ENCODE data around the gene CHRD.
"Not testable (repeated sequence)": the region's sequence is repeated elsewhere in the genome, so short reads cannot be mapped to it uniquely, and the experiment has no call there.

CHRD gene
- total RNA-seq = 0.14 to 0.24 reads per million in 2 donors

DNA sequence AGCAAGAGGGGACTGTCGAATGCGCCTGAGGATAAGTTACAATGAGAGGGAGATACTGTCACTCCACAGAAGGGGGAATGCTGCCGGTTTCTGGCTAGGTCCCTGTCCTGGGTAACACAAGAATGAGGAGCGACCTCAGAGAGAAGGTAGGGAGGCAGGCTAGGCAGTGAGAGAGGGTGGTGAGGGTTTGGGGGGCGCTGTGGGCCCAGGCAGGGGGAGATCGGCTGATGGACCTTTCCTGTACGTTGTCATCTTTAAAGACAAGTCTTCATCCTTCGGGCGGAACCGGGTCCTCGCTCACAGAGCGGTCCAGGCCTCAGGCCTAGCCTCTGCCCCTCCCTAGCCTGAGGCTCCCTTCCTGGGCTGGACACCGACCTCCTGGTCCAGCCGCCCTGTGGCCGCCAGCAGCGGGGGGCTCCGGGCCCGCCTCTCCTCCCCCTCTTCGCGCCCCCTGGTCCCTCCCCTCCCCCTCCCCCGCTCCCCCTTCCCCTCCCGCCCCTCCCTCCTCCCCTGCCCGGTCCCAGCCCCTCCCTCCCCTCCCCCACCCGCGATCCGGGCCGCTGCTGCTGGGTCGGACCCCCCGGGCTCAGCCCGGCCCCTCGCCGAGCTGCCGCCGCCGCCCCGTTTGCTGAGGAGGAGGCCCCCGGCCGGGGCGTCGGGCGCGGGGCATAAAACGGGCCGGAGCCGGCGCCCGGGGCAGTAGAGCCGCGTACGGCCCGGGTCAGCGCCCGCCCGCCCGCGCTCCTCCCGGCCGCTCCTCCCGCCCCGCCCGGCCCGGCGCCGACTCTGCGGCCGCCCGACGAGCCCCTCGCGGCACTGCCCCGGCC, at the start of gene CHRD:
CHRD (plus strand) TSS at position 697 of the 827 bp plus-strand sequence. CDS start 265 bp downstream, outside the sequence.
- no peak for DNase-seq

DNA sequence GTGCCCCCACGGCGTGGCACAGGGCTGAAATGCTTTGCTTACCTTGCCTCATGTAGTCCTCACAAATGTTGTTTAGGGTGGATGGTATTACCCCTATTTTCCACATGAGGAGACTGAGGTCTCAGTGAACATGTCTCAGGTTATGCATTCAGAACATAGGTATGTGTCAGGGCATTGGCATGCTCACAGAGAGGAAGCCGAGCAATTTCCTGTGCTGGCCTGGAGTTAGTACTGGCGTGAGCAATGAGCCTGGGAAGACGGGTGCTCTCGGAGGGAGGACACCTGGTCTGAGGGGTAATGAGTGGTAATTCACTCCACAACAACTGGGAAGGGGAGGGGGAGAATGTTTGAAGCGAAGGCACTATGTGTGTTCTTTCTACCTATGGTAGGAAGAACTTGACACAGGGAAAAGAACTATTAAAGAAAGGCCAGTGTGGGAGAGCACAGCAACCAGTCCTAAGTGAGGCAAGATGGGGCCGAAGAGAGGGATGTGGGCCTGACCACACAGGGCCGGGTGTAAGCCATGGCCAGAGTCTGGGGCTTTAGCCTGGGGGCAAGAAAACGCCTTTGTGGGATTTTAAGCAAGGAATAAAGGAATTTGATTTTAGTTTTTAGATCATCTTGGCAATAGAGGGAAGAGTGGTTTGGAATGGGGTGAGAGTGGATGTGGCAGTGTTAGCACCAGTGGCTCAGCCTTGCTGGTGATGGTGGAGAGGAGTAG, 47.3 kb upstream of the CHRD start:
- no peak for DNase-seq

DNA sequence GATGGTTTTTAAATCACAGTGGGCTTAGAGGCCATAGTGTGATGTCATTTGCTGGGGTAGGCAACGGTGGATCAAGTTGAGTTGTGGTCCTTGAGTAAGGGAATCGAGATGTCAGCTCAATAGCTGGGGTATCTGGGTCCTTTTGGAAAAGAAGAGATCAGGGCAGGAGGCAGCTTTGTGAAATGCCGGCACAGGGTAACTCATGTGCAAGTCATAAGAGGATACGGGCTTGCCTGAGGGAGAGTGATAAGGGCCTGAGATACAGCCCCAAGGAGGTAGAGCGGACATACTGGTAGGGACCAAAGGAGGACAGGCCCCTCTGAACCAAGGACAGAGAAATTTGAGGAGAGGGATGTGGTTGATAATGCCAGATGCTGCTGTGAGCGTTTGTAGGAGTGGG, 46.7 kb upstream of the CHRD start:
- DNase-seq = no peak

DNA sequence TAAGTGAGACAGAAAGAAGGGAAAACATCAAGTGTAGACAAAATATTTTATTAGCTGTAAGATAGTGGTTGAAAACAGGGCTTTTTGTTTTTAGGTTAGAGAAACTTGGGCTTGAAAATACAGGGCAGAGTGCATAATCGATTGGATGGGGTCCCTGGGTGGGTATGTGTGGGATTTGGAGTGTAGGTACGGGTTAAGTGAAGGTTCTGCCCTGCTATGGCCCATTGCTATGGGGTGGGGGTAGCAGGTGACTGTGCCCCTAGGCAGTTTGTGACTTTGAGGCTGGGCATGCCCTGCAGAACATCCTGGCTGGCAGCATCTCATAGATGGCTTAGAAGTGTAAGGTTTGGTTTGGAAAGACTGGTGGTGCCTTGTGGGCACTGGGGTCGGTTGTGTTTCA, 46.2 kb upstream of the CHRD start:
- no peak for DNase-seq

DNA sequence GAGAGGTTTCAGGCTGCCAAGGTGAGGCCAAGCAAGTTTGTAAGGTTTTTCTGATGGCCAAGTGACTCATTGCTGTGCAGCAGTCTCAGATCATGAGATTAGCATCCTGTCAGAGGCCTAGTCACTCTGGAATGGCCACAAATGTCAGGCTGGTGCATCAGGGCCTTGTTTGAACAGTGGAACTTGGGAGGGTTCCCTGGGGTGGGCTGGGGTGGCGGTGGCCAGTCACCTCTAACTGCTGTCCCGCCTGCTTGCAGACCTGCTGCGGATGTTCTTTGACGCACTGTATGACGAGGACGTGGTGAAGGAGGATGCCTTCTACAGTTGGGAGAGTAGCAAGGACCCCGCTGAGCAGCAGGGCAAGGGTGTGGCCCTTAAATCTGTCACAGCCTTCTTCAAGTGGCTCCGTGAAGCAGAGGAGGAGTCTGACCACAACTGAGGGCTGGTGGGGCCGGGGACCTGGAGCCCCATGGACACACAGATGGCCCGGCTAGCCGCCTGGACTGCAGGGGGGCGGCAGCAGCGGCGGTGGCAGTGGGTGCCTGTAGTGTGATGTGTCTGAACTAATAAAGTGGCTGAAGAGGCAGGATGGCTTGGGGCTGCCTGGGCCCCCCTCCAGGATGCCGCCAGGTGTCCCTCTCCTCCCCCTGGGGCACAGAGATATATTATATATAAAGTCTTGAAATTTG, 45.2 kb upstream of the CHRD start:
- peak; percentile 31 for DNase-seq

DNA sequence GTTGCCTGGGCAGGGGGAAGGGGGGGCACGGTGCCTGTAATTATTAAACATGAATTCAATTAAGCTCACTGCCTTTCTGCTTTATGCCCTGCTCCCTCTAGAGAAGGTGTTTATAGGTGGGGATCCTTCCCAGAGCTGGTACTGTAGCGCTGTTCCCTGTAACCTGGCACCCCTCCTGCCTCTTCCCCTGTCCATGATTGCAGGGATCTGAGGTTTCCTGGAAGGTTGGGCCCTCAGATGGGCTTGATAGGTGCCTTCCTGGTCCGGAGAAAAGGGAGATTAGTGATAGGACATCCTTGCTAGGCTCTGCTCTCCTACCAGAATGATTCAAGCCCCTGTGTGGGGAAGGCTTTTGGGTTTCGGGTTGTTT, 44.6 kb upstream of the CHRD start:
- DNase-seq = no peak

DNA sequence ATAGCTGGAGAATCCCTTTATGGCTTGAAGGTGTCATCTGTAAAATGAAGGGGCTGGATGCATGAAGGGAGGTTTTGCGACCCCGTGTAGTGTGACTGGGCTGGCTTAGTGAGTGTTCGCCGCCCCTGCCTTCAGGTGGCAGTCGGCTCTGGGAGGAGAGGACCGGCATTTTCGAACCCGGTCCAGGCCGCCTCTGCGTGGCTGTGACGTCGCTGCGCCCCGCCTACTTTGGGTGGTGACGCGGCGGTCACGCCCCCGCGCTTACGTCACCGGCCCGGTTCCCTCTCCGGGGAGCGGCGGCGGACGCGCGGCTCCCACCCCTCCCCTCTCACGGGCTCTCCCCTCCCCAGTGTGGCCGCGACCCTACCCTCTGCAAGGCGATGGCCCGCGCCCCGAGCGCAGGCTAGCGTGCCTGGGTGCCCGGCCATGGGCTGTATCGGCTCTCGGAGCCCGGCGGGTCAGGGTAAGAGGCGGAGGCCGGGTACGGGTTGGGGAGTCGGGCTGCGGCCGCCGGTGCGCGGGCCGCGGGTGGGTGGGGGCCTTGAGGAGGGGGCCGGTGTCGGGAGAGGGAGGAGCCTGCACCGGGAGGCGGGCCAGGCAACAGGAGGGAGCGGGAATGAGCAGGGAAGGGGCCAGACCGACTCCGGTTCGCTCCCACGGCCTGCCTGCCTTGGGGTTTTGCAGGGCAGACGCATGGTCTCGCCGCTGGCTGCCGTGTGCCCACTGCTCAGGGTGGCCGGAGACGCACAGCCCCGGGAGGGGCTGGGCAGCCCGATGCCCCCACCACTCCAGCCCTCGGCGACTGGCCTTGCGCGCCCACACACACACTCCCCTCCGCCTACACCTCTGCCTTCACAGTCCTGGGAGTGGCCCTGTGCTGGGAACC, 44.0 kb upstream of the CHRD start:
- DNase-seq = peak; percentile 88

DNA sequence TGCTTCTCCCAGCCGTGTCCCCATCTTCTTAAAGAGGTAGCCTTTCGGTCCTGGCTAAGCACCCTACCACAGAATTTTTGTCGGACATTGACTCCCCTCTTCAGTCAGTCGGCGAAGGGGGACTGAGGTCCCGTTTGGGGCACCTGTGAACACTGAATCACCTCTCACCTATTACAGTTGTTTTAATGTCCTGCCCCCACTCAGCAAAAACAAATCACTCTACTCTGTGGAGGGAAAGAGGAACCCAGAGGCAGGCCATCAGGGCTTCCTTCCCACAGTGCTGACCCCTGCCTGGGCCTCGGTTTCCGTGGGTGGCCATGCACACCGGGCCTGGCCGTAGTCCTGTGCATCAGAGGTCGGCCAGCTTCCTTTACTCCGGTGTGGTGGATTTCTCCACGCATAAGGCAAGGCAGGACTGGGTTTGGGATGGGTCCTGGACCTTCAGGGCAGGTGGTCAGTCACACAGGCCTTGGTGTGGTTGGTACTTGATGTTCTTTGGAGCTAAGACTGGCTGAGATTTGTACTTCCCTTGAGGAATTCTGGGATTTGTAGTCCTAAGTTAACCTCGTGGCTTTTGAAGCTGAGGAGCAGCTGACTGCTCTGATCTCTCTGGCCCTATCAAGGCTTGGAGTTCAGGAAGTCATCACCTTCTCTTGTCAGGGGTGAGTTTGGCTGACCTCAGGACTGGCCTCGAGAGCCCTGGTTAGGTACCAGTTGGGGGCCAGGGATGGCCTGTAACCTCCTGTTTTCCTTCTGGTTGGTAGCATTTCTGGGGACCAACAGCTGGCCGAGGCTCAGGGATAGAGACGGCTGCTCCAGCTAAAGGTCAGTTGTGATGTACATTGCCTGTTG, 43.1 kb upstream of the CHRD start:
- DNase-seq = no peak

DNA sequence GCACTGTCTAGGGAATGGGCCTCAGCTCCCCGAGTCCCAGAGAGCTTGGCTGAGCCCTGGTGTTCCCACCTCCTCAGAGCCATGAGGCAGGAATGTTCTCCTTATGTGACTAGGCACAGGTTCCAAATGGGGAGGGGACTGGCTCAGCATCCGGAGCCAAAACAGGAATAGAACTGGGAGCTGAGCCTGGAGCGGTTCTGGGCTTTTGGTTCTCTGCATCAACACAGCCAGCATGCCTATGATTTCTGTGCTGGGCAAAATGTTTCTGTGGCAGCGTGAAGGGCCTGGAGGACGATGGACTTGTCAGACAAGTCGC, 42.5 kb upstream of the CHRD start, which contains the start of gene FAM131A:
FAM131A (plus strand) TSS at position 202 of the 316 bp plus-strand sequence; CDS start at position 233, 31 bp downstream.
- DNase-seq = no peak

DNA sequence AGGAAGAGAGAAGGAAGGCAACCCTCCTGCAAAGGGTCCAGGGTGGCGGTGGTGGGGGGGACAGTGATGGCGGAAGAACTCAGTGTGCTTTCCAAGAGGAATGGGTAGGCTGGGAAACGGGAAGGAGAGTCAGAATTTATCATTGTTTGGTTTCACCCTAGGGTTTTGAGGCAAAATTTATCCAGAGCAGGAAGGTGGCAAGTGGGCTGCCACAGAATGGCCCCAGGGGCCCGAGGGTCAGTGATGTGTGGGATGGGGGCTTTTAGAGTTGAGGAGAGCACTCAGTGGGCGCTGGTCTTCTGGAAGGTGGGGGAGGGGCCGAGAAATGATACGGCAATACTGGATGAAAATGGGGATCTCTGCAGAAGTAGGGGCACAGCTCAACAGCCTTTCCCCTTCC, 41.9 kb upstream of the CHRD start:
- no peak for DNase-seq

DNA sequence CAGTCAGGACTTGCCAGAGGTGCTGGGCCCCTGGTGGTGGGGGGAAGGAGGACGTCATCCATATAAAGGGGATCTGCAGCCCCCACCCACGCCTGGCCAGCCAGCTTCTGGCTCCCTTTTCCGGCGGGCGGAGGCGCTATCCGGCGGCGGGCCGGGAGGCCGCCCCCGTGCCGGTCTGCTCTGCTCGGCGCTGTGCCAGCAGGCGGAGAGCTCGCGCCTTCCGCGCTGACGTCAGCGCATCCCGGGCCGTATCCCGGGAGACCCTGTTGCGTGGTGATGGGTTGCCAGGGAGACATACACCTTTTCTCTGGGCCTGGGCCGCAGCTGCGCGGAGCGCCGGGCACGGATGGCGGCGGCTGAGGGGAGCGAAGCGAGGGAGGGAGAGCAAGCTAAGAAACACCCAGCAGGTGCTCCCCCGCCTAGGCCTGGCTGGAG, 41.3 kb upstream of the CHRD start:
- DNase-seq = peak; percentile 13

DNA sequence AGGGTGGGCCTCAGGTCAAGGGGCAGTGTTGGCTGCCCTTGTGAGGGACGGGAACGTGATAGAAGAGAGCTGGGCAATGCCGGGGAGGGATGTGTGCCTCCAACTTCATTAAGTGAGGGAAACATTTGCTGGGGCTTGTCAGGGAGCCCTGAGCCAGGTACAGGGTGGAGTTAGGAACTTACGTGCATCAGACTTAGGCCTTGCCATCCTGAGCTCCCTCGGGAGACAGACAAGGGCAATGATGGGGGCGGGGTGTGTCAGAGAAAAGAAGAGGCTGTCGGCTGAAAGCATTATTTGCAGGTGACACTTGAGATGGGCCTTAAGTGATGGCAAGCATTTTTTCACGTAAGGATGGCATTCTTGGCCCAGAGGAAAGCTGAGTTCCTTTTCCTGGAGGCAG, 40.9 kb upstream of the CHRD start:
- no peak for DNase-seq

DNA sequence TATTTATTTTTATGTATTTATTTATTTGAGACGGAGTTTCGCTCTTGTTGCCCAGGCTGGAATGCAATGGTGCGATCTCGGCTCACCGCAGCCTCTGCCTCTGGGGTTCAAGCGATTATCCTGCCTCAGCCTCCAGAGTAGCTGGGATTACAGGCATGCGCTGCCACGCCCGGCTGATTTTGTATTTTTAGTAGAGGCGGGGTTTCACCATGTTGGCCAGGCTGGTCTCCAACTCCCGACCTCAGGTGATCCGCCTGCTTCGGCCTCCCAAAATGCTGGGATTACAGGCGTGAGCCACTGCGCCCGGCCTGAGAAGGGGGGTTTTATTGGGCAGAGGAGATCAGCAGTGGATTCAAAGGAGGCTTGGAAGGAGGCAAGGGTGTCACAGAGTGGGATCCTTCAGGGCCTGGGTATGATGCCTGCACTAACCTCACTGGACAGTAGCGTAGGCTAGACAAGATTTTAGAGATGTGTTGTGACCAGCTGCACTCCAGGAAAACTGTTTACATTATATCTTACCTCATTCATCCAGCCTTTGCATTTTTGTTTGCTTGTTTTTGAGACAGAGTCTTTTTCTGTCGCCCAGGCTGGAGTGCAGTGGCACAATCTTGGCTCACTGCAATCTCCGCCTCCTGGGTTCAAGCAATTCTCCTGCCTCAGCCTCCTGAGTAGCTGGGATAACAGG, 40.3 kb upstream of the CHRD start:
- DNase-seq = not testable (repeated sequence)

DNA sequence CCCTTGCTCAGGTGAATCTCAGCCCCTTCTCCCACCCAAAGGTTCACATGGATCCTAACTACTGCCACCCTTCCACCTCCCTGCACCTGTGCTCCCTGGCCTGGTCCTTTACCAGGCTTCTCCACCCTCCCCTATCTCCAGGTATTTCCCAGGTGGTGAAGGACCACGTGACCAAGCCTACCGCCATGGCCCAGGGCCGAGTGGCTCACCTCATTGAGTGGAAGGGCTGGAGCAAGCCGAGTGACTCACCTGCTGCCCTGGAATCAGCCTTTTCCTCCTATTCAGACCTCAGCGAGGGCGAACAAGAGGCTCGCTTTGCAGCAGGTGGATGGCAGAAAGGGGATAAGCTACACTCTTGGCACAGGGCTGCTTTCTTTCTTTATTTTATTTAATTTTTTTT, 37.9 kb upstream of the CHRD start:
- no peak for DNase-seq

DNA sequence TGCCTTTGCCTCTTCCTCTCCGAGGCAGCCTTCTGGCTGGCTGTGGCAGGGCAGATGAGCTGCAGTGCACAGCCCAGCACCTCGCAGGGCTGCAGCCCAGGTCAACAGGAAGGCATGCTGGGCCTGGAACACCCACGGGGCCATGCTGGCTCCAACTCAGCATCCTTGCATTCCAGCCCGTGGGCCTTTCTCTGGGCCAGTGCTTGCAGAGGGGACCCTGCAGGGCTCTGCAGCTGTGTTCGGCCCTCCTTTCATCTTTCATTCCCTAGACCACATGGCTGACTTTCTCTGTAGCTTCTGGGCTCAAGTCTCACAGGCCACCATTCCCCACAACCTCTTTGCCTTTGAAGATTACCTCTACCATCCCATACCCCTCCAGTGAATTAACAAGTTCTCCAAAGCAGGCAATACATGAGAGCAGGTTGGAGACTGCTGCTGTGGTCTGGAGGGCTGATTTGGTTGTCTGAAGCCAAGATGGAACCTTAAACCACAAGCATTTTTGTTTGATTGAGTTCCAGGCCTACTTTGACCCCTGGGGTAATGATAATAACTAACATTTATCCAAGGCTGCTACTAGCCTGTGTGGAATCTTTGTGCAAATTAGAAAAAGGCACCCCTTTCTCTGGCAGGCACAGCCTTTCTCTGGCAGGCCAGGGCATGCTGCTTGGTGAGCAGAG, 36.5 kb upstream of the CHRD start:
- DNase-seq = no peak

DNA sequence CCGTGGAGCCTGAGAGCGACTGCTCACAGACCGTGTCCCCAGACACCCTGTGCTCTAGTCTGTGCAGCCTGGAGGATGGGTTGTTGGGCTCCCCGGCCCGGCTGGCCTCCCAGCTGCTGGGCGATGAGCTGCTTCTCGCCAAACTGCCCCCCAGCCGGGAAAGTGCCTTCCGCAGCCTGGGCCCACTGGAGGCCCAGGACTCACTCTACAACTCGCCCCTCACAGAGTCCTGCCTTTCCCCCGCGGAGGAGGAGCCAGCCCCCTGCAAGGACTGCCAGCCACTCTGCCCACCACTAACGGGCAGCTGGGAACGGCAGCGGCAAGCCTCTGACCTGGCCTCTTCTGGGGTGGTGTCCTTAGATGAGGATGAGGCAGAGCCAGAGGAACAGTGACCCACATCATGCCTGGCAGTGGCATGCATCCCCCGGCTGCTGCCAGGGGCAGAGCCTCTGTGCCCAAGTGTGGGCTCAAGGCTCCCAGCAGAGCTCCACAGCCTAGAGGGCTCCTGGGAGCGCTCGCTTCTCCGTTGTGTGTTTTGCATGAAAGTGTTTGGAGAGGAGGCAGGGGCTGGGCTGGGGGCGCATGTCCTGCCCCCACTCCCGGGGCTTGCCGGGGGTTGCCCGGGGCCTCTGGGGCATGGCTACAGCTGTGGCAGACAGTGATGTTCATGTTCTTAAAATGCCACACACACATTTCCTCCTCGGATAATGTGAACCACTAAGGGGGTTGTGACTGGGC, 35.1 kb upstream of the CHRD start:
- no peak for DNase-seq

DNA sequence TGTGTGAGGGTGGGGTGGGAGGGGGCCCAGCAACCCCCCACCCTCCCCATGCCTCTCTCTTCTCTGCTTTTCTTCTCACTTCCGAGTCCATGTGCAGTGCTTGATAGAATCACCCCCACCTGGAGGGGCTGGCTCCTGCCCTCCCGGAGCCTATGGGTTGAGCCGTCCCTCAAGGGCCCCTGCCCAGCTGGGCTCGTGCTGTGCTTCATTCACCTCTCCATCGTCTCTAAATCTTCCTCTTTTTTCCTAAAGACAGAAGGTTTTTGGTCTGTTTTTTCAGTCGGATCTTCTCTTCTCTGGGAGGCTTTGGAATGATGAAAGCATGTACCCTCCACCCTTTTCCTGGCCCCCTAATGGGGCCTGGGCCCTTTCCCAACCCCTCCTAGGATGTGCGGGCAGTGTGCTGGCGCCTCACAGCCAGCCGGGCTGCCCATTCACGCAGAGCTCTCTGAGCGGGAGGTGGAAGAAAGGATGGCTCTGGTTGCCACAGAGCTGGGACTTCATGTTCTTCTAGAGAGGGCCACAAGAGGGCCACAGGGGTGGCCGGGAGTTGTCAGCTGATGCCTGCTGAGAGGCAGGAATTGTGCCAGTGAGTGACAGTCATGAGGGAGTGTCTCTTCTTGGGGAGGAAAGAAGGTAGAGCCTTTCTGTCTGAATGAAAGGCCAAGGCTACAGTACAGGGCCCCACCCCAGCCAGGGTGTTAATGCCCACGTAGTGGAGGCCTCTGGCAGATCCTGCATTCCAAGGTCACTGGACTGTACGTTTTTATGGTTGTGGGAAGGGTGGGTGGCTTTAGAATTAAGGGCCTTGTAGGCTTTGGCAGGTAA, 34.3 kb upstream of the CHRD start:
- no peak for DNase-seq

DNA sequence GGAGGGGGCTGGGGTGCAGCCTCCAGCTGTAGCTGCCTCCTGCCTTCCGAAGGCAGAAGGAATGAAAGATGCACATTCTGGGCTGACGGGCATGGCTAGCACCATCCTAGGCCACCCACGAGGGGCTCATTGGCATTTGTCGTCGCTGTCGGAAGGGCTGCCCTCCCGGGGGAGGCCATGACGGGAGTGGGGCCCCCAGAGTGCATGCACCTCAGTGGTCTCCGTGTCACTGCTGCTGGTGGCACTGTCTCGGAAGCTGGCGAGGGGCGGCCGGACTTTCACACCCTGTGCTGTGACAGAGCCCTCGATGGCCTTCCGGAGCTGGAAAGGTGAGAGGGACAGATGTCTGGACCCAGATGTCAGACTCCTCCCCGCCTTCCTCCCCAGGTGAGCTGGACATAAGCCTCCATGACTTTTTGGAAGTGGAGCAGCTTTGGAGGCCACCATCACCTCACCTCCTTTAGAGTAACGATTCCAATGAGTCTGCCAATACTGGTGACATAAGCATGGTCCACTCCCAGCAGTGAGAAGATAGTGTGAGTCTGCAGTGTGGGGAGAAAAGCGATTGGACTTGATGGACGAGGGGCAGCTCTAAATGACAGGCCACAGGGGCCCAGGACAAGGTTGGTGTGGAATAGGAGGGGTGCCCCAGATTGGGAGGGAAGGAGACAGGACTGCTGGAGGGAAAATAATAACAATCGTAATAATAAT, 33.2 kb upstream of the CHRD start:
- DNase-seq = no peak

Data from T-helper 9 cell (primary cell).